Glutamatergic neuron (in vitro differentiated cells): ENCODE results near the gene MAN1A1. TPM values are rescaled to one million over a fixed set of nuclear protein-coding genes. Genes with fewer than 3 reads are reported as not detected.

ENCODE experiments used
- DNase-seq: peaks from one replicate; pipeline ENCODE4 v3.0.0; 2022
- H3K27ac Mint-ChIP-seq: one replicate; pipeline ENCODE4 v1.8.0; 2020; ENCODE audit warnings: mild to moderate bottlenecking, mixed read lengths, inconsistent platforms; ENCODE audit not compliant: unreplicated experiment
- H3K27me3 Mint-ChIP-seq: one replicate; pipeline ENCODE4 v1.8.0; 2020; ENCODE audit warnings: mild to moderate bottlenecking, moderate library complexity, mixed read lengths, inconsistent platforms; ENCODE audit not compliant: unreplicated experiment
- H3K36me3 Mint-ChIP-seq: one replicate; pipeline ENCODE4 v1.8.0; 2020; ENCODE audit warnings: mild to moderate bottlenecking, mixed read lengths, inconsistent platforms; ENCODE audit not compliant: unreplicated experiment
- H3K4me1 Mint-ChIP-seq: one replicate; pipeline ENCODE4 v1.8.0; 2020; ENCODE audit warnings: mild to moderate bottlenecking, low read depth, mixed read lengths, inconsistent platforms; ENCODE audit not compliant: unreplicated experiment
- H3K4me3 Mint-ChIP-seq: one replicate; pipeline ENCODE4 v1.8.0; 2020; ENCODE audit warnings: mild to moderate bottlenecking, mixed read lengths, inconsistent platforms; ENCODE audit not compliant: unreplicated experiment
- H3K9me3 Mint-ChIP-seq: one replicate; pipeline ENCODE4 v1.8.0; 2020; ENCODE audit warnings: mild to moderate bottlenecking, moderate library complexity, mixed read lengths, inconsistent platforms; ENCODE audit not compliant: unreplicated experiment
- total RNA-seq: library from RNA; stranded (reverse); fragmentation: NEBNext Ultra II Directional; extraction: Animal tissue kit (Norgen Biotek cat#: 25700); gene quantifications from one replicate; pipeline ENCODE4 v1.2.1, GENCODE V29; 2021; ENCODE audit not compliant: unreplicated experiment
- TF ChIP-seq, protein P1 (sequence below): fragments of 200-600 bp; sonication (generic); IDR thresholded peaks from one replicate; pipeline ENCODE4 v1.5.0; 2021; ENCODE audit not compliant: partially characterized antibody, unreplicated experiment

MAN1A1 gene
- total RNA-seq, 1 donor from 2014 or later, result 10.5 TPM

DNA sequence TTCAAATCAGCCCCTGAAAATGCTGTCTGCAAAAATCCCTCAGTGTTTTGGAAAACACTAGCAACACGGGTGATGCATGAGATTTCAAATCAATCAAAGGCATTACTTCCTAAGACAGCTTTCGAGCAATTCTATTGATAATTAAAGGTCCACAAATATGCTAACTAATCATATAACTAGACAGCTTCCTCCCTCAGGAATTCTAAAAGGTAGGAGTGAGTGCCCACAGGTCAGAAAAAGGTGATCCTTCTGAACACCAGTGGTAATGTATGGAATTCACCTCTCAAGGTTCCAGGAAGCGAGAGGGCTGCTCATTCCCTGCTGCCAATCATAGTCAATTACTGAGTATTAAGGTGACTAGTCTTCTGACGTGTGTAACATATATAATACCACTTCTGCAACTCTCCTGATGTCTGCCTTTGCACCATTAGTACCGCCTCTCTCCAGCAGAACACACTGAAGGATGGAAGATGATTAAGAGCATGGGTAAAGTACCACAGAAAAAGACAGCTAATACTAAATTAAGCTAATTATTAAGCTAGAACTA lies 16.4 kb downstream of the MAN1A1 start:
- no peak for DNase-seq
- TF ChIP-seq, protein P1, sequence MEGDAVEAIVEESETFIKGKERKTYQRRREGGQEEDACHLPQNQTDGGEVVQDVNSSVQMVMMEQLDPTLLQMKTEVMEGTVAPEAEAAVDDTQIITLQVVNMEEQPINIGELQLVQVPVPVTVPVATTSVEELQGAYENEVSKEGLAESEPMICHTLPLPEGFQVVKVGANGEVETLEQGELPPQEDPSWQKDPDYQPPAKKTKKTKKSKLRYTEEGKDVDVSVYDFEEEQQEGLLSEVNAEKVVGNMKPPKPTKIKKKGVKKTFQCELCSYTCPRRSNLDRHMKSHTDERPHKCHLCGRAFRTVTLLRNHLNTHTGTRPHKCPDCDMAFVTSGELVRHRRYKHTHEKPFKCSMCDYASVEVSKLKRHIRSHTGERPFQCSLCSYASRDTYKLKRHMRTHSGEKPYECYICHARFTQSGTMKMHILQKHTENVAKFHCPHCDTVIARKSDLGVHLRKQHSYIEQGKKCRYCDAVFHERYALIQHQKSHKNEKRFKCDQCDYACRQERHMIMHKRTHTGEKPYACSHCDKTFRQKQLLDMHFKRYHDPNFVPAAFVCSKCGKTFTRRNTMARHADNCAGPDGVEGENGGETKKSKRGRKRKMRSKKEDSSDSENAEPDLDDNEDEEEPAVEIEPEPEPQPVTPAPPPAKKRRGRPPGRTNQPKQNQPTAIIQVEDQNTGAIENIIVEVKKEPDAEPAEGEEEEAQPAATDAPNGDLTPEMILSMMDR, result no peak
- Mint-ChIP-seq H3K36me3 (no peaks in the 10 kb centered on the region), H3K9me3 (no peaks in the 10 kb centered on the region), H3K4me1 (peaks cover 27% of the 10 kb centered on the region), H3K27ac (no peak overlapping the region), H3K27me3 (no peaks in the 10 kb centered on the region), H3K4me3 (no peak overlapping the region)

DNA sequence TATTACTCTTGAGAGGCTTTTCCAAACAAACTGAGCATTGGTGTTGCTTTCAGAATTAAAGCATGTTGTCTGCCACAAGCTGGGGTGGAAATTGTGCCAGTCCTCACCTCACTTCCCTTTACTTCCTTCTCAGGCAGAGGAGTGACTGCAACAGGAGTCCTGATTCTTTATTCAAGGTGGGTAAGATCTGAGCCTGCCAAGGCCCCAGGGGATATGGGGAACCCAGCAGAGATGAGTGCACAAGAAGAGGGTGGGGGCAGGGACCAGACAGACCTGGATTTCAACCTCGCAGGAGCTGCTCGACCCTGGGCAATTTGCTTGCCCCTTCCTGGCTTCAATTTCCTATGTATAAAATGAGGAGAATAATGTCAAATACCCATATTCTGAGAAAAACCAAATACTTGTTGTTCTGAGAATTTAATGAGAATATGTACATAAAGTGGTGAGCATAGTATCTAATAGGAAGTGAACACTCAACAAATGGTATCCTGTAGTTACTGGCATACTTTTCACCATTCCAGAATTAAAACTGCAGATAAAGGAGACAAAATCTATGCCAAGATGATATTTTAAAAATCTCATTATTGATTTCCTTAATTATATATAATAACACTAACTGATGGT lies 17.8 kb downstream of the MAN1A1 start:
- Mint-ChIP-seq H3K9me3 (no peaks in the 10 kb centered on the region), H3K4me1 (peaks cover 30% of the 10 kb centered on the region), H3K36me3 (no peaks in the 10 kb centered on the region), H3K27me3 (no peaks in the 10 kb centered on the region), H3K4me3 (no peak overlapping the region), H3K27ac (no peak overlapping the region)
- no peak for DNase-seq
- TF ChIP-seq, protein P1, result no peak

DNA sequence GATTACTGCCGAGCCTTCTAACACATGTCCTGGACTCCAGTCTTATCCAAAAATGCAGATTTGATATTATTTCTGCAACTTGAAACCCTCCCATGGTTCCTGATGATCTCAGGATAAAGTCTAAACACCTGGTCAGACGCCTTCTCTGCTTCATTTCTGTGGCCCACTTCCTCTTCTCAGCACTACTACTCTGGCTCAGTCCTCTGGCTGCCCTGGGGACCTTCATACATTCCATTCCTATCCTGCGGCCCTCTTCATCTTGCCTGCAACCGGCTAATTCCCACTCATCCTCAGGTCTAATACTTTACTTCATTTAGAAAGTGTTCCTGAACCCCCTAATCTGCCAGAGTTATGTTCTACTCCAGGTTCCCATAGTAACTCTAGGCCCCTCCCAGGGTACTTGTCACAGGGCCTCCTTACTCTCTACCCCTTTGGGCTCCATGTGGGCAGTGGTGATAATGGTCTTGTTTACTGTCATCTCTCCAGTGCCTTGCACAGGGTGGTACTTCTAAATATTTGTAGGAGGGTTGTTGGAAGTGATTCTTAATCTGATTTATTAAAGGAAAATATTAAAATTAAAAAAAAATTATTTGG lies 18.9 kb downstream of the MAN1A1 start:
- no peak for DNase-seq
- TF ChIP-seq, protein P1, result no peak
- H3K36me3 Mint-ChIP-seq, result no peaks in the 10 kb centered on the region
- H3K27ac Mint-ChIP-seq, result no peak overlapping the region
- H3K4me1 Mint-ChIP-seq, result peaks cover 30% of the 10 kb centered on the region
- no peaks in the 10 kb centered on the region for H3K27me3 Mint-ChIP-seq
- no peak overlapping the region for H3K4me3 Mint-ChIP-seq
- H3K9me3 Mint-ChIP-seq, result no peaks in the 10 kb centered on the region

DNA sequence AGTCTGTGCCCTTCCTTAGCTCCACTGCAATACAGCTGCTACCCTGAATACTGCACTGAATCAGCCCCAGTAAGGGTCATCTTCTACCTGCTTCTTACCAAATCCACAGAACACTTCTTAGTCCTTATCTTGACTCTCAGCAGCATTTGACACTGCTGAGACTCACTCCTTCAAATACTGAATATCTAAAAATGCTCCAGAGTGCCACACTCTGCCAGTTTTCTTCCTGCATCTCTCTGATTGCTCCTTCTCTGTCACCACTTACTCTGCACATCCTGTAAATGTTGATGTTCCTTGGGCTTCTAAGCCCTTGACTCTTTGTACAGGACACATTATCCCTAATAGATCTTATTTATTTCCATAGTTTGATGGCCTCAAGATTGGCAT lies 19.8 kb downstream of the MAN1A1 start:
- peaks cover 24% of the 10 kb centered on the region for H3K4me1 Mint-ChIP-seq

More for the DNA sequence above, 19.8 kb downstream of the MAN1A1 start:
- H3K27ac Mint-ChIP-seq, result no peak overlapping the region
- TF ChIP-seq, protein P1, result no peak
- no peak overlapping the region for H3K4me3 Mint-ChIP-seq
- no peaks in the 10 kb centered on the region for H3K36me3 Mint-ChIP-seq
- no peaks in the 10 kb centered on the region for H3K9me3 Mint-ChIP-seq
- no peaks in the 10 kb centered on the region for H3K27me3 Mint-ChIP-seq
- DNase-seq, result no peak
